GM10266 (cell line): ENCODE data around the gene HOXD10.

ENCODE experiments used
- DNase-seq: peaks from one replicate; pipeline ENCODE4 v3.0.0; 2012; ENCODE audit errors: extremely low spot score
- TF ChIP-seq, protein P1 (sequence below): IDR thresholded peaks from 2 replicates; pipeline ENCODE4 v1.5.1; 2012; ENCODE audit warnings: mild to moderate bottlenecking, low read depth; ENCODE audit not compliant: control insufficient read depth, insufficient read depth; ENCODE audit errors: missing control alignments

The HOXD10 gene

GRCh38 chr2:176074919-176075425 lies 41.6 kb upstream of the HOXD10 start:
- TF ChIP-seq, protein P1, sequence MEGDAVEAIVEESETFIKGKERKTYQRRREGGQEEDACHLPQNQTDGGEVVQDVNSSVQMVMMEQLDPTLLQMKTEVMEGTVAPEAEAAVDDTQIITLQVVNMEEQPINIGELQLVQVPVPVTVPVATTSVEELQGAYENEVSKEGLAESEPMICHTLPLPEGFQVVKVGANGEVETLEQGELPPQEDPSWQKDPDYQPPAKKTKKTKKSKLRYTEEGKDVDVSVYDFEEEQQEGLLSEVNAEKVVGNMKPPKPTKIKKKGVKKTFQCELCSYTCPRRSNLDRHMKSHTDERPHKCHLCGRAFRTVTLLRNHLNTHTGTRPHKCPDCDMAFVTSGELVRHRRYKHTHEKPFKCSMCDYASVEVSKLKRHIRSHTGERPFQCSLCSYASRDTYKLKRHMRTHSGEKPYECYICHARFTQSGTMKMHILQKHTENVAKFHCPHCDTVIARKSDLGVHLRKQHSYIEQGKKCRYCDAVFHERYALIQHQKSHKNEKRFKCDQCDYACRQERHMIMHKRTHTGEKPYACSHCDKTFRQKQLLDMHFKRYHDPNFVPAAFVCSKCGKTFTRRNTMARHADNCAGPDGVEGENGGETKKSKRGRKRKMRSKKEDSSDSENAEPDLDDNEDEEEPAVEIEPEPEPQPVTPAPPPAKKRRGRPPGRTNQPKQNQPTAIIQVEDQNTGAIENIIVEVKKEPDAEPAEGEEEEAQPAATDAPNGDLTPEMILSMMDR = no peak
- no peak for DNase-seq

- TF ChIP-seq, protein P1 = no peak
- DNase-seq = no peak
Observed at GRCh38 chr2:176075481-176075880, 41.1 kb upstream of the HOXD10 start.

DNA sequence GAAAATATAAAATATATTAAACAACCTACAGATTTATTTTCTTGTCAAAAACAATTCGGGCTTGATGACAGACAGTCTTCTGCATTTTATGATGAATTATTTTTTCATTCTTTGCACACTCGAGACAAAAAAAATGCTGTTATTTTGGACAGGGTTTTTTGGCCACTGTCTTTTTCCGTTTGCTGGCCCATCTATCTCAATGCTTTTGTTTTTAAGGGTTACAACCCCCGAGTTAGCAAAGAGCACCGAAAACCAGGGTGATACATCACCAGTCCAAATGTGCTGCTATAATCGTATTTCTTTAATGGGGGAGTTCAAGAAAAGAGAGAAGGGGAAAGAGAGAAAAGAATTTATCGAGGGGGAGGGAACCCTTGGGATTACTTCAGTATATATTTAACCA lies 40.5 kb upstream of the HOXD10 start:
- no peak for DNase-seq

DNA sequence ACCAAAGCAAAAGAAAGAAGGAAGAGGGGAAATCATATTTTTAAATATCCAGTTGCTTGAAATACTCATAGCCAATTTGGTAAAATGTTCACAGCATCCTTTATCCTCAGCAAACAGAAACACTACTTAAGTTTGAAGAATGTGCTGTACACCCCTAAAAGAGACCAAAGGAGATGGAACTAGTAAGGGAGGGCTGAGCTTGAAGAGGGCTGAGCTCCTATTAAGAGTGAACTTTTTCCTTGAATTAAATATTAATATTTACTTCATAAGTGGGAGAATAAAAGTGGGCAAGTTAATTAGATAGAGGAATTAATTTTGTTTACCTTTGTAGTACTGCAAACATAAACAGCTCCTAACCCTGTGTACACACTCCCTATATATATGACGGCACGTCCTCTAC lies 39.8 kb upstream of the HOXD10 start:
- TF ChIP-seq, protein P1 = no peak
- DNase-seq = peak; percentile 12

More for the DNA sequence above, 40.5 kb upstream of the HOXD10 start:
- TF ChIP-seq, protein P1 = no peak

DNA sequence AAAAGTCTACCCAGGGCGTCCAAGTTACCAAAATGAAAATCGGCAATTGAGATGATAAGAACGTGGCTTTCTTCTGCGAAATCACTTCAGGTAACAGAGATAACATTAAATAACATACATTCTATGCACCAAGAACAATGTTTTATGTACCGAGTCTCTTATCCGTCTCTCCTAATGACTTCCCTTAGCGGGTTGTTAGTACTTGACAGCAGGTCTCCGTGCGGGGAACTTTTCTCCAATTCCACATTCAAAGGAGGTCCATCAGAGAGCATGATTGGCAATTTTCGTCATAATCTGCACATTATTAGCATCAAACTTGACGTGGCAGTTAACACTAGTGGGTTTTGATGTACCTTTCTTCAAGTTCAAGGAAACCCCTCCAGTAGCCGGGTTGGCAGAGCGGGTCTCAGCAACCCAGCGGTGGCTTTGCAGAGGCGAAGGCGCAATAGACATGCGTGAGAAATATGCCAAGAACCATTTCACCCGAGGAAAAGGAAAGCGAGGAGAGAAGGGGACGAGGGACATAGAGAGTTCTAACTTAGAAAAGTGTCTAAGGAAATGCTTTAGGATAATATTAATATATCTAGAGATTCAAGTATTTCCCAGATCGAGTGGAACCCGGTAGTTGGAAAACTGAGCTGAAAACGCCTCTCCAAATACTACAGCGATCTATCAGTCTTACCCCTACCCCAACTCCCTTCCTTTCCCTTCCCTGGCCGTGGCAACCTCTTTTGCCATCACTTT lies 37.9 kb upstream of the HOXD10 start:
- DNase-seq = peak; percentile 13
- TF ChIP-seq, protein P1 = no peak

DNA sequence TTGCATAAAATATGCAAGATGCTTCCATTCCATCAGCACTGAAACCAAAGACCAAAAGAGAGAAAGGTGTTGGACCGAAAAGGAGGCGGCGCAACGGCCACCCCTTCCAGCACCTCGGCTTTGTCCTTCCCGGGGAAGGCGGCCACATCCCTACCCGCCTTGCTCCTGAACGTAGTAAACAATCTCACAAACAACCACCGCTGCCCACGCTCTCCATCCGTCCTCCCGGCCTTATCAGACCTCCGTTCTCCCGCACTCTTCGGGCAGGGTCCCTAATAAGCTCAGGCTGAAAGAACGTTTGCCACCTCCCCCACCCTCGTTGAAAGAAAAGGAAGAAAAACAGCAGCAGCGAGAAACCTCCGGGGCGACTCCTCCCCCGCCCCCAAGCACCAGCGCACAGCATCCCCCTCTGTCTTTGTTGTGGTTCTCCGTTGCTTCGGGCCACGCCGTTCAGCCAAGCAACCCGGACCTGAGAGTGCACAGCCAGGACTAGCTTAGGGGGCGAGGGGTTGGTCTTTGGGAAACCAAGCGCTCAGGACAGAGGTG lies 37.2 kb upstream of the HOXD10 start:
- TF ChIP-seq, protein P1 = peak; percentile 2
- peak; percentile 62 for DNase-seq
